DOHH2 (cell line): ENCODE measurements around the gene LDAF1.

ENCODE experiments used
- EZH2phosphoT487 ChIP-seq: fragments of 200-600 bp; sonication (generic); IDR thresholded peaks from 2 replicates; pipeline ENCODE4 v1.6.1; 2017; ENCODE audit warnings: borderline replicate concordance, mild to moderate bottlenecking, antibody characterized with exemption, low read length, moderate library complexity, mixed read lengths
- TF ChIP-seq, protein P1 (sequence below): fragments of 200-600 bp; sonication (generic); IDR thresholded peaks from one replicate; pipeline ENCODE4 v1.5.1; 2014; ENCODE audit warnings: antibody characterized with exemption, mild to moderate bottlenecking, low read depth, low read length; ENCODE audit not compliant: poor library complexity, severe bottlenecking

DNA sequence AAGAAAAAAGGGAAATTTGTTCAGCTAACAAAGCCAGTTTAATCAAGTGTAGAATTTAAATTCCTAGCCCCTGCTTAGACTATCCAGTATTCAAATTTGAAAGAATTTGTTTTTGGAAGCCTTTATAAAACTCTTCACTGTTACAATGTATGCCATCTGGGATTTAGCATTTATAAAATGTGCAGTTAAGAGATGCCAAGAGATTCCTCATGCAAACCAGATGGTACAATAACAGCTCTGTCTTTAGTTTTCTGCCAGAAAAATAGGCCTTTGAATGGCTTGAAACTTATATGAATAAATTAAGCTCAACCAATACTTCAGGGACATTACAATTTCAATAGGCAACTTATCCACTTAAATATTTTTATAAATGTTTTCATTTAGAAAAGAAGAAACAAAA lies 68.3 kb downstream of the LDAF1 start:
- TF ChIP-seq, protein P1, sequence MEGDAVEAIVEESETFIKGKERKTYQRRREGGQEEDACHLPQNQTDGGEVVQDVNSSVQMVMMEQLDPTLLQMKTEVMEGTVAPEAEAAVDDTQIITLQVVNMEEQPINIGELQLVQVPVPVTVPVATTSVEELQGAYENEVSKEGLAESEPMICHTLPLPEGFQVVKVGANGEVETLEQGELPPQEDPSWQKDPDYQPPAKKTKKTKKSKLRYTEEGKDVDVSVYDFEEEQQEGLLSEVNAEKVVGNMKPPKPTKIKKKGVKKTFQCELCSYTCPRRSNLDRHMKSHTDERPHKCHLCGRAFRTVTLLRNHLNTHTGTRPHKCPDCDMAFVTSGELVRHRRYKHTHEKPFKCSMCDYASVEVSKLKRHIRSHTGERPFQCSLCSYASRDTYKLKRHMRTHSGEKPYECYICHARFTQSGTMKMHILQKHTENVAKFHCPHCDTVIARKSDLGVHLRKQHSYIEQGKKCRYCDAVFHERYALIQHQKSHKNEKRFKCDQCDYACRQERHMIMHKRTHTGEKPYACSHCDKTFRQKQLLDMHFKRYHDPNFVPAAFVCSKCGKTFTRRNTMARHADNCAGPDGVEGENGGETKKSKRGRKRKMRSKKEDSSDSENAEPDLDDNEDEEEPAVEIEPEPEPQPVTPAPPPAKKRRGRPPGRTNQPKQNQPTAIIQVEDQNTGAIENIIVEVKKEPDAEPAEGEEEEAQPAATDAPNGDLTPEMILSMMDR: no peak
- TF ChIP-seq EZH2phosphoT487: no peak
